Activated CD8-positive, alpha-beta memory T cell treated with anti-CD3 and anti-CD28 coated beads, Interleukin-2, amount 10 ng/mL, durations not matched to agents 7 days and 5 days (primary cell): ENCODE results near the gene MARCKSL1. TPM values are rescaled to one million over a fixed set of nuclear protein-coding genes. Genes with fewer than 3 reads are reported as not detected.
A peak's percentile ranks its signal among the peaks of the same experiment; 100 is the strongest.
"Not testable (repeated sequence)": the region's sequence is repeated elsewhere in the genome, so short reads cannot be mapped to it uniquely, and the experiment has no call there.

Experiments
- ATAC-seq: fragments of 150-1000 bp; cut with Tn5 transposase; one replicate; pipeline ENCODE4 v1.10.0; 2021; ENCODE audit warnings: moderate library complexity
- CTCF ChIA-PET: fragments of 350-600 bp; sonication (Branson Sonifier 250); formaldehyde crosslinking; loops from one replicate; lab custom pipeline; 2021; ENCODE audit warnings: antibody characterized with exemption; lab: Charles Lee
- DNase-seq: peaks from one replicate; pipeline ENCODE4 v3.0.0-alpha.2; 2020
- H3K27ac Mint-ChIP-seq: one replicate; pipeline ENCODE4 v1.8.0; 2021; ENCODE audit warnings: mild to moderate bottlenecking, mixed read lengths
- H3K27me3 Mint-ChIP-seq: one replicate; pipeline ENCODE4 v1.8.0; 2021; ENCODE audit warnings: mixed read lengths
- H3K36me3 Mint-ChIP-seq: one replicate; pipeline ENCODE4 v1.8.0; 2021; ENCODE audit warnings: mild to moderate bottlenecking, mixed read lengths
- H3K4me1 Mint-ChIP-seq: one replicate; pipeline ENCODE4 v1.8.0; 2021; ENCODE audit warnings: mixed read lengths
- H3K4me3 Mint-ChIP-seq: one replicate; pipeline ENCODE4 v1.8.0; 2021; ENCODE audit warnings: mild to moderate bottlenecking, moderate library complexity, mixed read lengths
- H3K9me3 Mint-ChIP-seq: one replicate; pipeline ENCODE4 v1.8.0; 2022; ENCODE audit warnings: low read depth, mixed read lengths
- total RNA-seq, 2 experiments: library from RNA; stranded (reverse); gene quantifications; one replicate each; pipeline ENCODE4 v1.2.3, GENCODE V29; 2021

The MARCKSL1 gene
- total RNA-seq, 2 experiments from 2014 or later, result 11.2 to 11.8 TPM

GRCh38 chr1:32361674-32362473 lies 25.8 kb upstream of the MARCKSL1 start:
- peak; percentile 54 for ATAC-seq
- Mint-ChIP-seq H3K4me3 (no peak overlapping the region), H3K9me3 (no peaks in the 10 kb centered on the region), H3K36me3 (peaks cover 5% of the 10 kb centered on the region), H3K27ac (no peak overlapping the region), H3K4me1 (peaks cover 14% of the 10 kb centered on the region), H3K27me3 (peaks cover 7% of the 10 kb centered on the region)
- CTCF ChIA-PET, result interaction anchor here (1.8 kb wide), 1 partner anchor 10 kb away, joined by 5 read pairs; no protein-coding TSS in a partner anchor
- no peak for DNase-seq

DNA sequence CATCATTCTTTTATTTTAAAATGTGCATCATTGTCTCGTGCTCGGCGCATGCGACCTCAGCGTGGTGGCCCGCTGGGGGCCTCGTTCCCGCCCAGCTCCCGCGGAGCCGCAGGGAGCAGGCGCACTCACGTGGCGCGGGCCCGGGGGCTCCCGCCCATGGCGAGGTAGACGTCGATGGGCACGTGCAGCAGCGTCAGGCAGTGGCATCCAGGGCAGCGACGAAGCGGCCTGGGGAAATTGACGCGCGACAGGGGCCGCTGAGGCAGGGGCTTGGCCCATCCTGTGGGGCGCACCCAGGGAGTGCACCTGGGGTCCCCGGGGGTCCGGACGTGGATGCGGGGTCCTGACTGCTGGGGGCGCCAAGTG lies 25.3 kb upstream of the MARCKSL1 start:
- DNase-seq, result no peak
- Mint-ChIP-seq H3K27ac (no peak overlapping the region), H3K4me1 (peaks cover 14% of the 10 kb centered on the region), H3K4me3 (no peak overlapping the region), H3K9me3 (no peaks in the 10 kb centered on the region), H3K36me3 (peaks cover 5% of the 10 kb centered on the region), H3K27me3 (peaks cover 9% of the 10 kb centered on the region)
- no peak for ATAC-seq
- CTCF ChIA-PET, result no interaction called here

GRCh38 chr1:32358435-32358834 lies 22.4 kb upstream of the MARCKSL1 start:
- H3K27ac Mint-ChIP-seq, result no peak overlapping the region
- DNase-seq, result no peak
- ATAC-seq, result no peak
- peaks cover 9% of the 10 kb centered on the region for H3K27me3 Mint-ChIP-seq
- H3K4me1 Mint-ChIP-seq, result peaks cover 18% of the 10 kb centered on the region
- H3K9me3 Mint-ChIP-seq, result no peaks in the 10 kb centered on the region
- H3K4me3 Mint-ChIP-seq, result no peak overlapping the region
- H3K36me3 Mint-ChIP-seq, result peaks cover 5% of the 10 kb centered on the region
- CTCF ChIA-PET, result interaction anchor here (1.3 to 1.7 kb wide), 2 partner anchors 16 to 22 kb away, joined by 3 to 5 read pairs; partner anchors contain the start of gene MARCKSL1

- no peak overlapping the region for H3K4me3 Mint-ChIP-seq
- no peak overlapping the region for H3K27ac Mint-ChIP-seq
- ATAC-seq, result no peak
- DNase-seq, result no peak
- no peaks in the 10 kb centered on the region for H3K9me3 Mint-ChIP-seq
- peaks cover 9% of the 10 kb centered on the region for H3K27me3 Mint-ChIP-seq
- H3K36me3 Mint-ChIP-seq, result peaks cover 3% of the 10 kb centered on the region
- CTCF ChIA-PET, result no interaction called here
- H3K4me1 Mint-ChIP-seq, result peaks cover 22% of the 10 kb centered on the region
Observed at GRCh38 chr1:32357614-32358013, 21.6 kb upstream of the MARCKSL1 start.

GRCh38 chr1:32356478-32356877 lies 20.4 kb upstream of the MARCKSL1 start:
- H3K27ac Mint-ChIP-seq, result no peak overlapping the region
- peaks cover 22% of the 10 kb centered on the region for H3K4me1 Mint-ChIP-seq
- DNase-seq (no peak), ATAC-seq (no peak)
- peaks cover 6% of the 10 kb centered on the region for H3K27me3 Mint-ChIP-seq
- peaks cover 3% of the 10 kb centered on the region for H3K36me3 Mint-ChIP-seq
- no peak overlapping the region for H3K4me3 Mint-ChIP-seq
- H3K9me3 Mint-ChIP-seq, result no peaks in the 10 kb centered on the region
- CTCF ChIA-PET, result interaction anchor here (1.7 kb wide), 1 partner anchor 10 kb away, joined by 3 read pairs; no protein-coding TSS in a partner anchor

DNA sequence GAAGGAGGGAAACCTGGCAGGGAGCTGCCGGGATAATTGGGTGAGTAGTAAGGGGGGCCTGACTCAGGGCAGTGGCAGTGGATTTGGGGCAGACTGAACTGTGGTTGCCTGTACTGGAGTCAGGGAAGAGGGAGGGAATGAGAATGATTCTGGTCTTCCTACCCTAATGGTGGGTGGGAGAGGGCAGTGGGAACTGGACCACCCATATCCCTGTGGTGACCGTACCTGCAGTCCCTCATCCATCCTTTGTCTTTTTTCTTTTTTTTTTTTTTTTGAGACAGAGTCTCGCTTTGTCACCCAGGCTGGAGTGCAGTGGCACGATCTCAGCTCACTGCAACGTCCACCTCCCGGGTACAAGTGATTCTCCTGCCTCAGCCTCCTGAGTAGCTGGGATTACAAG lies 19.7 kb upstream of the MARCKSL1 start:
- H3K9me3 Mint-ChIP-seq, ATAC-seq, H3K27me3 Mint-ChIP-seq, DNase-seq, H3K36me3 Mint-ChIP-seq, H3K4me3 Mint-ChIP-seq, H3K27ac Mint-ChIP-seq: not testable (repeated sequence)
- peaks cover 21% of the 10 kb centered on the region for H3K4me1 Mint-ChIP-seq
- CTCF ChIA-PET, result interaction anchor here (1.7 to 3.2 kb wide), 2 partner anchors 11 to 20 kb away, joined by 3 to 9 read pairs; partner anchors contain the start of gene MARCKSL1

DNA sequence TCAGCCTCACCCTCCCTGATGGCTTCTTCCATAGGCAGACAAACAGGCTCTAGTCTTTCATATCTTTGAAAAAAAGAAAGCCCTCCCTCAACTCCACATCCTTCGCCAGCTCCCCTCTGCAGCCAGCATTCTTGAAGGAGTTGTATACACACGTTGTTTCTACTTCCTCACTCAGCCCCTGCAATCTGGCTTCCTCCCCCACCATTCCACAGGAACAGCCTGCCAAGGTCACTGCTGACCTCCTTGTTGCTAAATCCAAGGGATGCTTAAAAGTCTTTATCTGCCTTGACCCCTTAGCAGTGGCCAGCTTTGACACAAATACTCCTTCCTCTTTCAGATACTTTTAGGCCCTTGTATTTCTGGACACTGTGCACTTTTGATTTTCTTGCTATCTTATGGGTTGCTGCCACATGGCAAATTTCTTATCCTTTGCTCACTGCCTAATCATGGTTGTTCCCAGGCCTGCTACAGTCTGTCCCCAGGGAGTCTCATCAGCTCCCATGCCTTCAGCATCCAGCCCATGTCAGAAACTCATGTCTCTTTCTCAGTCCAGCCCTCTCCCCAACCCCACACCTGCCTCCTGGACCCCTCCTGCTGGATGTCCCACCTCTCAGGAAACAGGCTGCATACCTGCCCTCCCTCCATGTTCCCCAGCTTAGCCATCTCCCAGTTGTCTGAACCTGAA lies 18.0 kb upstream of the MARCKSL1 start:
- DNase-seq, result no peak
- H3K4me3 Mint-ChIP-seq, result no peak overlapping the region
- no peaks in the 10 kb centered on the region for H3K36me3 Mint-ChIP-seq
- CTCF ChIA-PET, result interaction anchor here (0.5 to 3.2 kb wide), 6 partner anchors 18 to 733 kb away, joined by 3 to 9 read pairs (median 3); partner anchors contain the start of genes BSDC1 and MARCKSL1
- no peak for ATAC-seq
- peaks cover 25% of the 10 kb centered on the region for H3K4me1 Mint-ChIP-seq
- H3K27ac Mint-ChIP-seq, result no peak overlapping the region
- H3K27me3 Mint-ChIP-seq, result peaks cover 2% of the 10 kb centered on the region
- no peaks in the 10 kb centered on the region for H3K9me3 Mint-ChIP-seq

DNA sequence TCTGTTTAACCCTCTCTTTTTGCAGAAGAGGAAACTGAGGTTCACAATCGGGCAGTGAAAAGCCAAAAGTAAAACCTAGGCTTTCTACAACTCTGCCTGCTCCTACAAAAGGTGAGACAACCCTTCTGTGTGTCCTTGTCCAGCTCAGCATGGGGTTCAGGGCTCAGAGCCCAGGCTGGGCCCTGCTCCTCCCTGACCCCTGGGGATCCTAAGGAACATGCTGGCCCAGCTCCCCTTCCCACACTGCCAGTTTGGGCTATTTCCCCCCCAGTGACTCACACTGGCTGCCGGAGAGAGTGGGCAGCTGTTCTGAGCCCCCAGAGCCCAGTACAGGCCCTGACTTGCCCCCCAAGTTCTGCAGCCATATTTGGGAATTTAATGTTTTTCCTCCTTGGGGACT lies 17.4 kb upstream of the MARCKSL1 start:
- Mint-ChIP-seq H3K9me3 (no peaks in the 10 kb centered on the region), H3K4me1 (peaks cover 30% of the 10 kb centered on the region), H3K4me3 (no peak overlapping the region), H3K36me3 (no peaks in the 10 kb centered on the region), H3K27ac (no peak overlapping the region), H3K27me3 (peaks cover 2% of the 10 kb centered on the region)
- DNase-seq (no peak), ATAC-seq (no peak)
- CTCF ChIA-PET, result interaction anchor here (1.0 to 3.2 kb wide), 4 partner anchors 17 to 137 kb away, joined by 3 to 9 read pairs (median 6); partner anchors contain the start of gene MARCKSL1

GRCh38 chr1:32352831-32353383 lies 16.9 kb upstream of the MARCKSL1 start:
- ATAC-seq (no peak), DNase-seq (no peak)
- peaks cover 35% of the 10 kb centered on the region for H3K4me1 Mint-ChIP-seq
- peaks cover 2% of the 10 kb centered on the region for H3K27me3 Mint-ChIP-seq
- H3K9me3 Mint-ChIP-seq, result no peaks in the 10 kb centered on the region
- H3K27ac Mint-ChIP-seq, result no peak overlapping the region
- CTCF ChIA-PET, result interaction anchor here (0.9 to 3.2 kb wide), 5 partner anchors 17 to 137 kb away, joined by 3 to 9 read pairs (median 4); partner anchors contain the start of gene MARCKSL1
- H3K36me3 Mint-ChIP-seq, result no peaks in the 10 kb centered on the region
- H3K4me3 Mint-ChIP-seq, result no peak overlapping the region

DNA sequence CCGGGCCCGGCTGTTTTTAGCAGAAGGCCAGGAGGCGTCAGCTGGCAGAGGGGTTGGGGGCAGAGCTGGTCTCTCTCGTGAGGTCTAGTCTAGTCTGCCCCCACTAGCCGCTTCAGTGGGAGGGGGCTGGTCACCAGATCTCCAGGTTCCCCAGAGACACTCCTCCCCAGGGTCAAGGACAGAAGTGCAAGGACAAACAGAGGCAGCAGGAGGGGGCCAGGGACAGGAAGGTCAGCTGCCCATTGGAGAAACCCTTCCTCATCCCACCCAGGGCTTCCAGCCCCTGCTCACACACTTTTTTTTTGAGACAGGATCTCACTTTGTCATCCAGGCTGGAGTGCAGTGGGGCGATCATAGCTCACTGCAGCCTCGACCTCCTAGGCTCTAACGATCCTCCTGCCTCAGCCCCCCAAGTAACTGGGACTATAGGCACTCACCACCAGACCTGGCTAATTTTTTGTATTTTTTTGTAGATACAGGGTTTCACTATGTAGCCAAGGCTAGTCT lies 16.3 kb upstream of the MARCKSL1 start:
- CTCF ChIA-PET, result interaction anchor here (0.9 to 2.4 kb wide), 4 partner anchors 16 to 136 kb away, joined by 3 to 17 read pairs (median 6); partner anchors contain the start of gene MARCKSL1
- DNase-seq, result no peak
- Mint-ChIP-seq H3K9me3 (no peaks in the 10 kb centered on the region), H3K27ac (peak overlapping the region; percentile 27), H3K27me3 (peaks cover 2% of the 10 kb centered on the region), H3K36me3 (no peaks in the 10 kb centered on the region), H3K4me1 (peaks cover 35% of the 10 kb centered on the region), H3K4me3 (peak overlapping the region; percentile 20)
- ATAC-seq, result no peak

- Mint-ChIP-seq H3K36me3 (no peaks in the 10 kb centered on the region), H3K9me3 (no peaks in the 10 kb centered on the region), H3K4me1 (peaks cover 35% of the 10 kb centered on the region), H3K27ac (peak overlapping the region; percentile 77), H3K4me3 (peak overlapping the region; percentile 74), H3K27me3 (peaks cover 2% of the 10 kb centered on the region)
- CTCF ChIA-PET, result interaction anchor here (0.6 to 2.4 kb wide), 11 partner anchors 8 to 142 kb away, joined by 3 to 17 read pairs (median 3); partner anchors contain the start of gene MARCKSL1
- ATAC-seq (peak; percentile 96), DNase-seq (peak; percentile 93)
Observed at GRCh38 chr1:32351399-32352238, 15.6 kb upstream of the MARCKSL1 start.

- Mint-ChIP-seq H3K4me3 (peak overlapping the region; percentile 74), H3K4me1 (peaks cover 35% of the 10 kb centered on the region), H3K9me3 (no peaks in the 10 kb centered on the region), H3K27me3 (no peaks in the 10 kb centered on the region), H3K36me3 (no peaks in the 10 kb centered on the region), H3K27ac (peak overlapping the region; percentile 77)
- peak; percentile 73 for ATAC-seq
- CTCF ChIA-PET, result interaction anchor here (0.6 to 2.4 kb wide), 11 partner anchors 9 to 141 kb away, joined by 3 to 17 read pairs (median 3); partner anchors contain the start of gene MARCKSL1
- DNase-seq, result no peak
Observed at GRCh38 chr1:32350785-32351398, 14.9 kb upstream of the MARCKSL1 start.
